HepG2 (cell line): Measurements from ENCODE around the gene ABHD4. TPM values are rescaled to one million over a fixed set of nuclear protein-coding genes. Genes with fewer than 3 reads are reported as not detected.
A peak's percentile ranks its signal among the peaks of the same experiment; 100 is the strongest.

Experiments
- ATAC-seq: fragments of 200-7000 bp; cut with Tn5 transposase; 3 replicates; pipeline ENCODE4 v1.9.1; 2020; ENCODE audit warnings: mild to moderate bottlenecking, moderate library complexity
- BruUV-seq: library from RNA; stranded (reverse); fragments of 400-500 nt; replicated peaks from 2 replicates; lab custom pipeline; 2021; lab: Mats Ljungman, UMichigan
- CTCF ChIA-PET: fragments of 300-600 bp; formaldehyde crosslinking; extraction: SDS; loops from one replicate; lab custom pipeline; 2021; ENCODE audit warnings: low total read pairs, inconsistent platforms, low intra/inter-chr PET ratio; lab: Yijun Ruan, JAX
- POLR2A ChIA-PET: fragments of 350-600 bp; sonication (Branson Sonifier 250); formaldehyde crosslinking; loops from one replicate; lab custom pipeline; 2020; ENCODE audit warnings: antibody characterized with exemption, inconsistent platforms; lab: Yijun Ruan, JAX
- DNase-seq: peaks from one replicate; pipeline ENCODE4 v3.0.0-alpha.2; 2015; ENCODE audit warnings: low spot score
- FAIRE-seq: peaks from 3 replicates; lab custom pipeline; 2011; peaks lifted over from hg19 to GRCh38; lab: Jason Lieb, UNC
- H2AFZ ChIP-seq: one replicate; pipeline ENCODE4 v1.6.1; 2011; ENCODE audit warnings: low read length, inconsistent platforms
- H3K27ac ChIP-seq: fragments of 300-600 bp; 3 replicates; pipeline ENCODE4 v1.8.0; 2011; ENCODE audit warnings: mixed run types, mild to moderate bottlenecking, mixed read lengths, low read length, inconsistent platforms; ENCODE audit not compliant: insufficient read depth; ENCODE audit errors: extremely low read length
- H3K27me3 ChIP-seq, 2 experiments: fragments of 200-600 bp in 1 of 2; 2 replicates in 1 of 2; 3 replicates in 1 of 2; pipeline versions ENCODE4 v1.6.0 to v1.8.0; 2011; ENCODE audit warnings: low read length in 2 of 2, mild to moderate bottlenecking in 2 of 2, moderate library complexity in 2 of 2, inconsistent platforms in 1 of 2; ENCODE audit not compliant: insufficient read depth in 2 of 2, control insufficient read depth in 1 of 2
- H3K36me3 ChIP-seq, 2 experiments: fragments of 200-600 bp in 1 of 2; replicated peaks in 1 of 2; 2 replicates in 1 of 2; 3 replicates in 1 of 2; pipeline versions ENCODE4 v1.5.1 to v1.8.0; 2011; ENCODE audit warnings: low read length in 2 of 2, inconsistent platforms in 1 of 2; ENCODE audit not compliant: insufficient read depth in 2 of 2, control insufficient read depth in 1 of 2
- H3K4me1 ChIP-seq: 2 replicates; pipeline ENCODE4 v1.5.1; 2012; ENCODE audit warnings: low read length, inconsistent platforms; ENCODE audit not compliant: insufficient read depth
- H3K4me2 ChIP-seq: 2 replicates; pipeline ENCODE4 v1.6.0; 2011; ENCODE audit warnings: low read depth, low read length, inconsistent platforms
- H3K4me3 ChIP-seq, 3 experiments: fragments of 200-600 bp in 1 of 3; sonication (generic), shearing (Covaris generic) in 1 of 3; replicated peaks in 1 of 3; 2 replicates each; pipeline ENCODE4 v1.5.1; 2011 to 2016; ENCODE audit warnings: low read length in 3 of 3, inconsistent platforms in 2 of 3, low read depth in 2 of 3, mild to moderate bottlenecking in 2 of 3, control low read depth in 1 of 3, mixed read lengths in 1 of 3; ENCODE audit not compliant: insufficient read depth in 1 of 3
- H3K79me2 ChIP-seq: one replicate; pipeline ENCODE4 v1.6.1; 2011; ENCODE audit warnings: low read length, inconsistent platforms; ENCODE audit not compliant: insufficient read depth
- H3K9ac ChIP-seq: 2 replicates; pipeline ENCODE4 v1.6.0; 2011; ENCODE audit warnings: mild to moderate bottlenecking, low read depth, low read length, inconsistent platforms; ENCODE audit not compliant: insufficient read depth
- H3K9me3 ChIP-seq: 2 replicates; pipeline ENCODE4 v1.5.1; 2012; ENCODE audit warnings: mild to moderate bottlenecking, low read length
- H4K20me1 ChIP-seq: 2 replicates; pipeline ENCODE4 v1.6.0; 2011; ENCODE audit warnings: inconsistent platforms, mild to moderate bottlenecking, low read length, moderate library complexity; ENCODE audit not compliant: insufficient read depth
- ARNT2 ChIP-seq: sonication (generic); formaldehyde crosslinking; IDR thresholded peaks from 2 replicates; pipeline ENCODE4 v1.8.0; 2022; ENCODE audit warnings: mild to moderate bottlenecking, low read depth, missing genetic modification reagents, moderate library complexity
- CHD2 ChIP-seq: IDR thresholded peaks from 2 replicates; pipeline ENCODE4 v1.6.1; 2011; ENCODE audit warnings: low read depth, low read length, improper control_type of control experiment
- EHMT2 ChIP-seq: fragments of 200-600 bp; sonication (generic); IDR thresholded peaks from 2 replicates; pipeline ENCODE4 v1.7.0; 2017; ENCODE audit warnings: antibody characterized with exemption, low read depth, low read length, borderline replicate concordance
- FOXK2 ChIP-seq: fragments of 450-650 bp; IDR thresholded peaks from 2 replicates; pipeline ENCODE4 v1.6.1; 2016
- KAT7 ChIP-seq: IDR thresholded peaks from 2 replicates; pipeline ENCODE4 v1.6.1; 2018; ENCODE audit warnings: borderline replicate concordance, missing compliant biosample characterization
- KLF13 ChIP-seq: sonication (generic); formaldehyde crosslinking; IDR thresholded peaks from 2 replicates; pipeline ENCODE4 v1.4.0; 2020; ENCODE audit warnings: mild to moderate bottlenecking, missing genetic modification reagents
- KLF15 ChIP-seq: sonication (generic); formaldehyde crosslinking; IDR thresholded peaks from 2 replicates; pipeline ENCODE4 v1.8.1; 2023; ENCODE audit warnings: borderline replicate concordance, mild to moderate bottlenecking, inconsistent platforms, missing genetic modification reagents, mixed read lengths
- NFIC ChIP-seq: IDR thresholded peaks from 2 replicates; pipeline ENCODE4 v1.6.1; 2012; ENCODE audit warnings: mild to moderate bottlenecking, low read length, inconsistent platforms
- RORA ChIP-seq: sonication (generic); formaldehyde crosslinking; IDR thresholded peaks from 2 replicates; pipeline ENCODE4 v1.5.0; 2020; ENCODE audit warnings: mild to moderate bottlenecking, missing genetic modification reagents, moderate library complexity
- SSRP1 ChIP-seq: IDR thresholded peaks from 2 replicates; pipeline ENCODE4 v1.6.1; 2016; ENCODE audit warnings: control low read depth
- STAT5B ChIP-seq: sonication (generic); formaldehyde crosslinking; IDR thresholded peaks from 2 replicates; pipeline ENCODE4 v1.4.0; 2020; ENCODE audit warnings: missing genetic modification reagents
- TAF15 ChIP-seq: fragments of 200-400 bp; formaldehyde crosslinking; IDR thresholded peaks from one replicate; pipeline ENCODE4 v1.6.1; 2018; ENCODE audit warnings: mild to moderate bottlenecking, low read depth, low read length; ENCODE audit not compliant: poor library complexity, severe bottlenecking
- TCF7L2 ChIP-seq: IDR thresholded peaks from 2 replicates; pipeline ENCODE4 v1.6.1; 2011; ENCODE audit warnings: mild to moderate bottlenecking, low read depth, low read length, moderate library complexity
- ZBTB3 ChIP-seq: sonication (generic); formaldehyde crosslinking; IDR thresholded peaks from 2 replicates; pipeline ENCODE4 v1.4.0; 2020; ENCODE audit warnings: low read depth, mild to moderate bottlenecking, moderate library complexity, missing genetic modification reagents, borderline replicate concordance
- ZFAT ChIP-seq: sonication (generic); formaldehyde crosslinking; conservative IDR thresholded peaks from 2 replicates; pipeline ENCODE4 v1.8.1; 2023; ENCODE audit warnings: missing genetic modification reagents, inconsistent platforms
- ZNF253 ChIP-seq: sonication (generic); formaldehyde crosslinking; IDR thresholded peaks from 2 replicates; pipeline ENCODE4 v1.8.0; 2022; ENCODE audit warnings: mild to moderate bottlenecking, missing genetic modification reagents, borderline replicate concordance
- ZNF558 ChIP-seq: sonication (generic); formaldehyde crosslinking; IDR thresholded peaks from 2 replicates; pipeline ENCODE4 v1.9.0; 2022; ENCODE audit warnings: mild to moderate bottlenecking, missing genetic modification reagents, borderline replicate concordance
- WGBS: methylation state at CpG from one replicate; pipeline ENCODE4 v1.1.6; 2017; ENCODE audit warnings: low lambda C conversion rate; 5-methylcytosine and 5-hydroxymethylcytosine counted together
- in situ Hi-C: cut with HindIII; loops from 2 replicates; pipeline ENCODE4 v1.10.0; 2017; ENCODE audit warnings: low pct_unique_long_range_greater_than_20kb; ENCODE audit not compliant: extremely low pct_ligation_motif_present
- intact Hi-C: fragments of 100-400 bp; cut with micrococcal nuclease; formaldehyde crosslinking; loops from one replicate; pipeline ENCODE4 v1.10.0; 2022; ENCODE audit not compliant: unreplicated experiment
- polyA plus RNA-seq, 8 experiments: library from polyadenylated mRNA; depleted of rRNA in 3 of 8; stranded (reverse) in 7 of 8; unstranded in 1 of 8; fragments of >200 nt; fragmentation: Illumina TruSeq in 4 of 8; extraction: Trizol in 4 of 8; gene quantifications; 2 replicates each; pipeline versions ENCODE4 v1.2.1 to v1.2.3, GENCODE V29; 2011 to 2016; ENCODE audit warnings: low read depth in 4 of 8, missing spikeins in 1 of 8, mixed read lengths in 1 of 8; ENCODE audit not compliant: insufficient read depth in 1 of 8
- total RNA-seq, 5 experiments: library from RNA; depleted of rRNA; stranded (reverse); fragments of >200 nt; fragmentation: Illumina TruSeq; extraction: Trizol; gene quantifications; 2 replicates each; pipeline ENCODE4 v1.2.3, GENCODE V29; 2016; ENCODE audit warnings: low read depth in 1 of 5
- TF ChIP-seq, protein P1 (sequence below): IDR thresholded peaks from 2 replicates; pipeline ENCODE4 v1.6.1; 2016
- TF ChIP-seq, protein P2 (sequence below): sonication (generic); formaldehyde crosslinking; IDR thresholded peaks from 2 replicates; pipeline ENCODE4 v1.8.1; 2023; ENCODE audit warnings: mild to moderate bottlenecking, missing genetic modification reagents
- TF ChIP-seq, protein P3 (sequence below): IDR thresholded peaks from 2 replicates; pipeline ENCODE4 v1.6.1; 2016
- TF ChIP-seq, protein P4 (sequence below): sonication (generic); formaldehyde crosslinking; IDR thresholded peaks from 2 replicates; pipeline ENCODE4 v1.9.0; 2021; ENCODE audit warnings: missing genetic modification reagents, borderline replicate concordance

ABHD4 gene
- total and polyA plus RNA-seq, 2 of the 13 experiments (the other 11 are each of a cell fraction or from before 2014, with no cell fraction given) = 16.1 to 47.5 TPM

DNA sequence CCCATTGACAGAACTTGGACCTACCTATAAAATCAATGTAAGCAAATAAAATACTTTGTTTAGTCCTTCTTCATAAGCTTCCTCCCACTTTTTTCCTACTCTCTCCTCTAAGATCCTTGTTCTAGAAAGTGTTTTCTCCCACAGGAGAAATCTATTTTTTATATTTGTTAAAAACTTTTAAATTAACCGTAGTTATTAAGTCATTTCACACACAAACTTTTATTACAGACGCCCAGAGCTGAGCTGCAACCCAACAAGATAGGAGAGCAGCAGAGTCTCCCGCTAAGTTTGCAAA lies 36.8 kb upstream of the ABHD4 start:
- no peak for FAIRE-seq
- H4K20me1 ChIP-seq = 0 out of 2 replicates have a peak, but pooled peaks cover 5% of the 10 kb centered on the region
- intact Hi-C loops (no loop called here), in situ Hi-C loops (no loop called here)
- POLR2A ChIA-PET = interaction anchor here (1.0 to 3.4 kb wide), 9 partner anchors 9 to 533 kb away, joined by 3 to 21 read pairs (median 4); partner anchors contain the start of genes ACIN1, DAD1, LRP10 and OXA1L
- peaks cover 5% of the 10 kb centered on the region for H3K79me2 ChIP-seq
- peaks cover 0 to 5% of the 10 kb centered on the region in 2 experiments; a peak in 2 of 5 replicates for H3K27me3 ChIP-seq
- peak; percentile 43 for ATAC-seq
- H3K4me2 ChIP-seq = peak overlapping the region; percentile 57
- H3K36me3 ChIP-seq = peaks cover 16 to 27% of the 10 kb centered on the region in 2 experiments
- peak overlapping the region; percentile 49 for H3K27ac ChIP-seq
- CTCF ChIA-PET = interaction anchor here (6.4 kb wide), 2 partner anchors 7 to 292 kb away, joined by 142 to 200 read pairs; no protein-coding TSS in a partner anchor
- H2AFZ ChIP-seq = no peak overlapping the region
- WGBS = 13% methylated on average over 3 of the region's 3 CpGs
- H3K9ac ChIP-seq = no peak overlapping the region
- BruUV-seq = no TSS peak
- H3K4me1 ChIP-seq = peaks cover 67% of the 10 kb centered on the region
- H3K9me3 ChIP-seq = no peaks in the 10 kb centered on the region
- H3K4me3 ChIP-seq = peak overlapping the region in 2 of 3 experiments; percentile 0 to 11; a peak in 1 of 6 replicates
- no peak for DNase-seq
- TF ChIP-seq ZNF253 (no peak), EHMT2 (no peak), KAT7 (CRISPR knock-in tag) (no peak), SSRP1 (CRISPR knock-in tag) (no peak), STAT5B (0 out of 2 replicates have a peak, but pooled peaks have one; percentile 4), CHD2 (no peak), ZFAT (no peak), KLF15 (CRISPR knock-in tag) (no peak), FOXK2 (no peak), TCF7L2 (no peak; the same call in 1 of the 2 replicates), RORA (CRISPR knock-in tag) (0 out of 2 replicates have a peak, but pooled peaks have one; percentile 35), ARNT2 (CRISPR knock-in tag) (no peak), NFIC (0 out of 2 replicates have a peak, but pooled peaks have one; percentile 32), ZNF558 (no peak; the same call in 1 of the 2 replicates), TAF15 (no peak), KLF13 (CRISPR knock-in tag) (no peak), ZBTB3 (no peak)
- TF ChIP-seq, protein P1, sequence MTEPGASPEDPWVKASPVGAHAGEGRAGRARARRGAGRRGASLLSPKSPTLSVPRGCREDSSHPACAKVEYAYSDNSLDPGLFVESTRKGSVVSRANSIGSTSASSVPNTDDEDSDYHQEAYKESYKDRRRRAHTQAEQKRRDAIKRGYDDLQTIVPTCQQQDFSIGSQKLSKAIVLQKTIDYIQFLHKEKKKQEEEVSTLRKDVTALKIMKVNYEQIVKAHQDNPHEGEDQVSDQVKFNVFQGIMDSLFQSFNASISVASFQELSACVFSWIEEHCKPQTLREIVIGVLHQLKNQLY (CRISPR knock-in tag) = no peak; the same call in 1 of the 2 replicates
- TF ChIP-seq, protein P2, sequence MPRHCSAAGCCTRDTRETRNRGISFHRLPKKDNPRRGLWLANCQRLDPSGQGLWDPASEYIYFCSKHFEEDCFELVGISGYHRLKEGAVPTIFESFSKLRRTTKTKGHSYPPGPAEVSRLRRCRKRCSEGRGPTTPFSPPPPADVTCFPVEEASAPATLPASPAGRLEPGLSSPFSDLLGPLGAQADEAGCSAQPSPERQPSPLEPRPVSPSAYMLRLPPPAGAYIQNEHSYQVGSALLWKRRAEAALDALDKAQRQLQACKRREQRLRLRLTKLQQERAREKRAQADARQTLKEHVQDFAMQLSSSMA (CRISPR knock-in tag) = no peak
- TF ChIP-seq, protein P3, sequence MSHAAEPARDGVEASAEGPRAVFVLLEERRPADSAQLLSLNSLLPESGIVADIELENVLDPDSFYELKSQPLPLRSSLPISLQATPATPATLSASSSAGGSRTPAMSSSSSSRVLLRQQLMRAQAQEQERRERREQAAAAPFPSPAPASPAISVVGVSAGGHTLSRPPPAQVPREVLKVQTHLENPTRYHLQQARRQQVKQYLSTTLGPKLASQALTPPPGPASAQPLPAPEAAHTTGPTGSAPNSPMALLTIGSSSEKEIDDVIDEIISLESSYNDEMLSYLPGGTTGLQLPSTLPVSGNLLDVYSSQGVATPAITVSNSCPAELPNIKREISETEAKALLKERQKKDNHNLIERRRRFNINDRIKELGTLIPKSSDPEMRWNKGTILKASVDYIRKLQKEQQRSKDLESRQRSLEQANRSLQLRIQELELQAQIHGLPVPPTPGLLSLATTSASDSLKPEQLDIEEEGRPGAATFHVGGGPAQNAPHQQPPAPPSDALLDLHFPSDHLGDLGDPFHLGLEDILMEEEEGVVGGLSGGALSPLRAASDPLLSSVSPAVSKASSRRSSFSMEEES (CRISPR knock-in tag) = no peak
- TF ChIP-seq, protein P4, sequence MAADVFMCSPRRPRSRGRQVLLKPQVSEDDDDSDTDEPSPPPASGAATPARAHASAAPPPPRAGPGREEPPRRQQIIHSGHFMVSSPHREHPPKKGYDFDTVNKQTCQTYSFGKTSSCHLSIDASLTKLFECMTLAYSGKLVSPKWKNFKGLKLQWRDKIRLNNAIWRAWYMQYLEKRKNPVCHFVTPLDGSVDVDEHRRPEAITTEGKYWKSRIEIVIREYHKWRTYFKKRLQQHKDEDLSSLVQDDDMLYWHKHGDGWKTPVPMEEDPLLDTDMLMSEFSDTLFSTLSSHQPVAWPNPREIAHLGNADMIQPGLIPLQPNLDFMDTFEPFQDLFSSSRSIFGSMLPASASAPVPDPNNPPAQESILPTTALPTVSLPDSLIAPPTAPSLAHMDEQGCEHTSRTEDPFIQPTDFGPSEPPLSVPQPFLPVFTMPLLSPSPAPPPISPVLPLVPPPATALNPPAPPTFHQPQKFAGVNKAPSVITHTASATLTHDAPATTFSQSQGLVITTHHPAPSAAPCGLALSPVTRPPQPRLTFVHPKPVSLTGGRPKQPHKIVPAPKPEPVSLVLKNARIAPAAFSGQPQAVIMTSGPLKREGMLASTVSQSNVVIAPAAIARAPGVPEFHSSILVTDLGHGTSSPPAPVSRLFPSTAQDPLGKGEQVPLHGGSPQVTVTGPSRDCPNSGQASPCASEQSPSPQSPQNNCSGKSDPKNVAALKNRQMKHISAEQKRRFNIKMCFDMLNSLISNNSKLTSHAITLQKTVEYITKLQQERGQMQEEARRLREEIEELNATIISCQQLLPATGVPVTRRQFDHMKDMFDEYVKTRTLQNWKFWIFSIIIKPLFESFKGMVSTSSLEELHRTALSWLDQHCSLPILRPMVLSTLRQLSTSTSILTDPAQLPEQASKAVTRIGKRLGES (CRISPR knock-in tag) = no peak
